Epidermal melanocyte (primary cell): ENCODE data around the gene HEPN1.
"Not testable (repeated sequence)": the region's sequence is repeated elsewhere in the genome, so short reads cannot be mapped to it uniquely, and the experiment has no call there.

Experiments
- DNase-seq: peaks from one replicate; pipeline ENCODE4 v3.0.0; 2011; ENCODE audit warnings: low spot score; ENCODE audit not compliant: insufficient read length

Gene HEPN1

DNA sequence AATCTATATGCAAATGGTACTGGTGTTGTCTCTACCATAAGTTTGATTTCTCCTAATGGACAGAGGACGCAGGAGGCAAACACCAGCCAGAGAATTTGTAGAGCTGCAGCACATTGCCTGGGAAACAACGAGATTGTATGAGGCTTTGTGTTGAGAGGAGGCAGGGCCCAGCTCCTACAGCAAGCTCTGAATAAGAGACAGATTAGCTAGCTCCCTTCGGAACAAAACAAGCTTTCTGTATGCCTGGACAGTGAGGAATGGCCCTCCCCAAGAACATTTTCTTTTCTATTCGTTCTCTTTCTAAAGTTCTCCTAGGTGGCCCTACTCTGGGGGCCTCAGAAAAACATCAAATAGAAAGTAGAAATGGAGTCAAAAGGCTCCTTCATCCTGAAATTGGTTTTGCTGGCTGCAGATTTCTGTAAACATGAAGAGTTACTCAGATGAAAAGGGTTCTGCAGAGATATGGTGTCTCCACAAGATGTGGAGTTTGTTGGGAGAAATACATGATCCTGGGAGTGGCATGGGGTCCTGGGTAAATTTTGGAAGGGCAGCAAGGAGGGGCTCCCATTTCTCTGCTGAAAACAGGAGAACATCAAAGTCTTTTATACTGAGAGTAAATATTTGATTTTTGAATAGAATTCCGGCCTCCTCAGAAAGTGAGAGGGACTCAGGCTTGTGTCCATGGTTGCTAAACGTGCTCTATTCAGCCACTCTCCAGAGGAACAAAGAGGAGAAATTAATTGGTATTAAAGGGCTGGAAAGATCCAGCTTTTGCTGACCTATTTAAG lies 23.6 kb downstream of the HEPN1 start:
- DNase-seq, result no peak

GRCh38 chr11:124943254-124943616 lies 24.2 kb downstream of the HEPN1 start:
- DNase-seq, result no peak

DNA sequence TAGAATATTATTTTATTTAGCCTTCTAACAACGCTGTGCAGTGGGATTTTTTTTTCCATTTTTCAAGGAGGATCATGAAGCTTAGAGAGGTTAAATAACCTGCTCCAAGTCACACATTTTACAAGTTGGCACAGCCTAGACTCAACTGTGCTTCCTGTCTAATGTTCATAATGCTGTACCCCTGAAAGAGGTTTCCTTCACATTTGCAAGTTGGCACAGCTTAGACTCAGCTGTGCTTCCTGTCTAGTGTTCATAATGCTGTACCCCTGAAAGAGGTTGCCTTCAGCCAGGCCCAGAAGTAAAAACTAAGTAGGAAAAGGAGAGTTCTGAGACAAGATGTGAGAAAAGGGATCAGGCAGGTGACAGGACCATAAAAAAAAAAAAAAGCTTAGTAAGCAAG lies 24.7 kb downstream of the HEPN1 start:
- DNase-seq, result no peak

DNA sequence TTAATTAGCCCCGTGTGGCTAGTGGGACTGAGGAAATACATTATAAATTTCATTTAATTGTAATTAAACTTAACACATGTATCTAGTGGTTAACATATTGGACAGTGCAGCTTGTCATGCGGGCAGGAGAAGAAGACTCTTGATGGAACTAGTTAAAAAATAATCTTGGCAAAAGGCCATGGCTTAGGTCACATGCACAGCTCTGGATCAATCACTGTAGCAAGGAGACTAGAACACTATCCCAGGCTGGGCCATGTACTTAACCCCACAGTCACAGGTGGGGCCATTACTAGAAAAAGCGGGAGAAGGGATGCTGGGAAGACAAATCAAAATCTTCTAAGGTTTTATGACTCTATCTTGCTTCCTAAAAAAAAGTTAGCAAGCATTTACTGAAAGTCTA lies 25.5 kb downstream of the HEPN1 start:
- no peak for DNase-seq

GRCh38 chr11:124945826-124946225 lies 26.8 kb downstream of the HEPN1 start:
- DNase-seq, result no peak

DNA sequence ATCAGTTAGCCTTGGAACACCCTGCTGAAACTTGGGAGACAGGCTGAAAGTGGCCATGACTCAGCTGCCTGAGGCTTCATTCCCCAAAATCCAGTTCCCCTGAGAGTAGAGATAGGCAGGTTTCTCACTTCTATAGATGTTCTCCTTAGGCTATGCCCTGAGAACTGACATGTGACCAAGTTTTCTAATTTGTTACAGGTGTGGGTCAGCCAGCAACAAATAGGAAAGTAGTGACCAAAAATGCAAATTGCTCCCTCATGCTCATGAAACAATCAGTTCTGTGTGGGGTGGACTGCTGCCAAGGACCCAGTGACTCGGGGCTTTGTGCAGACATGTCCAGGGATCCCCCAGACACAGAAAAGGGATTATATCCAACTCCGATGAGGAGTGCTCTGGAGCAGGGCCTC lies 27.7 kb downstream of the HEPN1 start:
- DNase-seq, result no peak

DNA sequence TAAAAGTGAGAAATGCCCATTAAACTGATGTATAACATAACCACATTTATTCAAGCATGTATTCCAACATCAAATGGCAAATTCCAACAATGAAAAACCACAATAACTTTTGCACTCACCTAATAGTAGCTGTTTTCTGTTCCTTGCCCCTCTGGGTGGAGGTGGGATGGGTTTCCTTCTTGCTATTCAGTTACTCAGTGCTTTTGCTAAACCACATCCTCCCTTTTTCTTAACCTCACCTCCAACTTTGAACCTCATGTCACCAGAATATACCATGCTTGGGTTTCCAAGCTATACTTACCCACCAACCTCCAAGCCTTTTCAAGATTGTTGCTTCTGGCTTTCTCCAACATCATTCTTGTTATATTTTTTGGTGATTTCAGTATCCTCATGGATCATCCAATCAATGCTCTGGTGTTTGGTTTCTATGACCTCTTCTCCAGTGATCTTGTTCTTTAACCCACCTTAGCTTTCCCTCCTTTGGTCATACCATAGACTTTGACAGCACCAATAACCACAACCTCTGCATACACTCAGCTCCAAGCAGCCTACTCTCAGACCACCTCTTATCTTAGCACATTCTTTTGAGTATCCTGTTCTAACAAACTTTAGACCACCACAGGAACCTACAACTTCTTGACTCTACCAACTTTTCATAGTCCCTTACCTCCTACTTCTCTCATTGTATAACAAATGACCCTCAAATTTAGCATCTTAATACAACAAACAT lies 31.7 kb downstream of the HEPN1 start:
- DNase-seq, result no peak

DNA sequence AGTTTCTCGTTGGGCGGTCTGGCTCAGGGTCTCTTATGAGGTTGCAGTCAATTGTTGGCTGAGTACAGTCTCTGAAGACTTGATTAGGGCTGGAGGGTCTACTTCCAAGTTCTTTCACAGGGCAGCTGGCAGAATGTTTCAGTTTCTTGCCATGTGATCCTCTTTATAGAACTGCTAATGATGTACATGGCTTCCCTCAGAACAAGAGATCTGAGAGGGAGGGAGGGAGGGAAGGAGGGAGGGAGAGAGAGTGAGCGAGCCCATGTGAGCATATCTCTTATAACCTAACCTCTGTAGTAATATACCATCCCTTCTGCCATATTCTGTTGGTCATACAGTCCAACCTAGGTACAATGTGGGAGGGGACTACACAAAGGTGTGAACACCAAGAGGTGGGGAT lies 32.3 kb downstream of the HEPN1 start:
- DNase-seq, result no peak

DNA sequence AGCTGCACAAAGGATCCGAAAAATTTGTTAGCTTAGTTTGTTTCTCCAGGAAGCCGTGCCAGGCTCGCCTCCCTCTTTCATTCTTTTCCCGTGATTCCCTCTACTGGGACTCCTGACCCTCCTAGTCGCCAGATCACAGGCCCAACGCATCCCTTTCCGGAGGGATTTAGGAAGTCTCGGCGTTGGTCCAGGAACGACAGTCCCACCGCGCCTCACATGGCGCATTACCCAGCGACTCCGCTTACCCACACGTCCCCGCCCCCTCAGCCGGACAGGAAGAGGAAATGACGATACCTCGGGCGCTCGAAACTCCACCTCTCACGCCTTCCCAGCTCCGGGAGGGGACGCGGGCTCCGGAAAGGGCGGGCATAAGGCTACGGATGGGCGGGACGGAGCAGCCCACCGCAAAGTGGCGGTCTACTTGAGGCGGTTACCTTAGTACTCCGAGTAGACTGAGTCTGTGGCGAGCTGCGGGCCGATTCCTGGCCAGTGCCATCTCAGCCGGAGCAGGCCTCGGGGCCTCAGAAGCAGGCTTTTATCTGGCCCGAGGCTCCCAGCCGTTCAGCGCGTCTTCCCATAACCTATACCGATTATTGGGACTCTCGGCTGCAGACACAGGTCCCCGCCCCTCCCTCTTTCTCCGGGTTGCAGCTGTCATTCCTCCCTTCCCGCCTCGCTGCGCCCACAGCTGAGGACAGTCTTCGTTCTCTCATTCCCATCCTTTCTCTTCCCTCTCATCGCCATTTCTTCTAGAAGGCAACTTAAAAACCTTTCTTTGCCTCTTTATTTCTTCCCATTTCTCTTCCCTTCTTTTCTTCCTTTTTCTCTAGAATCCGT lies 34.9 kb downstream of the HEPN1 start, which contains the start of gene CCDC15:
Gene CCDC15, plus strand, starts transcription at position 450 of the 837 bp plus-strand sequence. CDS start 531 bp downstream, outside the sequence.
- peak; percentile 93 for DNase-seq

DNA sequence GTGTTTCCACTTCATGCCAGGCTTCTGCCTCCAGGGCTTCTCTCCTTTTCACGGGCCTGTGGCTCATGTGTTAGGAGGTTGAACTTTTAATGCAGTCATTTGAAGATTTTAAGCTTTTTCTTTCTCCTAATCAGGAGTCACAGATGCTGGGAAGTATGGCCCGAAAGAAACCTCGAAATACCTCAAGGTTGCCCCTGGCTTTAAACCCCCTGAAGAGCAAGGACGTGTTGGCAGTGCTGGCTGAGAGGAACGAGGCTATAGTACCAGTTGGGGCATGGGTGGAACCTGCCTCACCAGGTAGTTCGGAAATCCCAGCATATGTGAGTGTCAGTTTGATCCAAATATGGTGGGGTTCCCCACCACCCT lies 35.5 kb downstream of the HEPN1 start:
- no peak for DNase-seq

DNA sequence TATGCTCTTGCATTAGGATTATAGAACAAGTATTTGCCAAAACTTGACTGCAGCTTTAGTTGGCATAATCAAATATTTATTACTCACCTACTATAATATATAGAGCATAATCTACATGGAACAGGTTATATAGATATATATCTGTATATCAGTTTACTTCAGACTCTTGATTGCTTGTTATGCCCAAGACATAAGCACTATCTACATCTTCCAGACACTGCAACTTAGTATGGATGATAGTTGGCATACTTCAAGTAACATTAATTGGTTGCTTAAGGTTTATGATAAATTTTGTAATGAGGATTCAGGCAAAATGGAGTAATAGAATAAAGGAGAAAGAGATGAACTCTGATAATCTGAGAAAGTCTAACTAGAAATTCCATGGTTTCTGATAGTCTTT lies 36.0 kb downstream of the HEPN1 start:
- DNase-seq, result no peak

DNA sequence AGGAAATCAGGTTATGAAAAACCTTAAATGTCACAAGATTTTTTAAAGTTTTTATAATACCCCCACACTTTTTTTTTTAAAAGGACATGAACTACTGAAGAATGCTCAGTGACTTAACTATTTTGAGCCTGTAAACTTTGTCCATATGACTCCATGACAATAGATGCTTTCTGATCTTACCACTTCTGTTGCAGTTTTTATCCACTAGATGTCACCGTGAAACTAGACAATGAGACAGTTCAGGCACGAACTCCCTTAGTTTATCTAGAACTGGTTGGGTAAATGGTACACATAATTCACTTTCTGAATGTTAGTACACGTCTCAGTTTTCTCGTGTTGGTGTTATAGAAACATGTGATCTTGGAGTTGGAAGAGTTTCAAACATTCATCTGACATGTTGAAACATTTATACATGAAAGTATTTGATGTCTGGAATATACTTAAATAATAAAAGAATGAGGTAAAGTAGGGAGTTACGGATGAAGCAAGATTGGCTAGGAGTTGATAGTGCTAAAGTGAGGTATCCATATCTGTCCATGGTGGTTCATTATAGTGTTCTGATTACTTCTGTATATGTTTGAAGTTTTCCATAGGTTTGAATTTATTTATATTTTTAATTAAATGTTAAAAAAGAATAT lies 43.0 kb downstream of the HEPN1 start:
- peak; percentile 77 for DNase-seq

DNA sequence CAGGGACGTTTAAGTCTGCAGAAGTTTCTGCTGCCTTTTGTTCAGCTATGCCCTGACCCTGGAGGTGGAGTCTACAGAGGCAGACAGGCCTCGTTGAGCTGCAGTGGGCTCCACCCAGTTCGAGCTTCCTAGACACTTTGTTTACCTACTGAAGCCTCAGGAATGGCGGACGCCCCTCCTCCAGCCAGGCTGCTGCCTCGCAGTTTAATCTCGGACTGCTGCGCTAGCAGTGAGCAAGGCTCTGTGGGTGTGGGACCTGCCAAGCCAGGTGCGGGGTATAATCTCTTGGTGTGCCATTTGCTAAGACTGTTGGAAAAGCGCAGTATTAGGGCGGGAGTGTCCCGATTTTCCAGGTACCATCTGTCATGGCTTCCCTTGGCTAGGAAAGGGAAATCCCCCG lies 49.1 kb downstream of the HEPN1 start:
- not testable (repeated sequence) for DNase-seq
